ENCODE results near the gene VAT1L.

- TF ChIP-seq EZH2 (optimal IDR thresholded peaks at IDR 0.05; ENCODE audit: low read depth, low read length) (no peak), CTCF (IDR thresholded peaks at IDR 0.05; ENCODE audit: low read length) (no peak)
Observed at GRCh38 chr16:77807021-77807420, 18.7 kb downstream of the VAT1L start.
